Stimulated activated CD4-positive, alpha-beta T cell treated with anti-CD3 and anti-CD28 coated beads, Interleukin-4, amount 100 ng/mL, for 24 hours (primary cell): Measurements from ENCODE around the gene F8.

ENCODE experiments used
- DNase-seq: peaks from one replicate; pipeline ENCODE4 v3.0.0-alpha.2; 2020

The F8 gene

GRCh38 chrX:154812341-154813101, 210.0 kb downstream of the F8 start:
- DNase-seq, result no peak

DNA sequence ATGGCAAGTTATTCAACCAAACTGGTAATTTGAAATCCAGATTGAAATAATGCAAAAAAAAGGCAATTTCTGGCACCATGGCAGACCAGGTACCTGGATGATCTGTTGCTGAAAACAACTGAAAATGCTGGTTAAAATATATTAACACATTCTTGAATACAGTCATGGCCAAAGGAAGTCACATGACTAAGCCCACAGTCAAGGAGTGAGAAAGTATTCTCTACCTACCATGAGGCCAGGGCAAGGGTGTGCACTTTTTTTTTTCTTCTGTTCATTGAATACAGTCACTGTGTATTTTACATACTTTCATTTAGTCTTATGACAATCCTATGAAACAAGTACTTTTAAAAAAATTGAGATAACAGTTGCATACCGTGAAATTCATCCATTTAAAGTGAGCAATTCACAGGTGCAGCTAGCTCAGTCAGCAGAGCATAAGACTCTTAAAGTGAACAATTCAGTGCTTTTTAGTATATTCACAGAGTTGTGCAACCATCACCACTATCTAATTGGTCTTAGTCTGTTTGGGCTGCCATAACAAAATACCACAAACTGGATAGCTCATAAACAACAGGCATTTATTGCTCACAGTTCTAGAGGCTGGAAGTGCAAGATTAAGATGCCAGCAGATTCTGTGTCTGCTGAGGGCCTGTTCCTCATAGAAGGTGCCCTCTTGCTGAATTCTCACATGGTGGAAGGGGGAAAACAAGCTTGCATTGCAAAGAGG, 212.4 kb downstream of the F8 start:
- DNase-seq, result no peak

DNA sequence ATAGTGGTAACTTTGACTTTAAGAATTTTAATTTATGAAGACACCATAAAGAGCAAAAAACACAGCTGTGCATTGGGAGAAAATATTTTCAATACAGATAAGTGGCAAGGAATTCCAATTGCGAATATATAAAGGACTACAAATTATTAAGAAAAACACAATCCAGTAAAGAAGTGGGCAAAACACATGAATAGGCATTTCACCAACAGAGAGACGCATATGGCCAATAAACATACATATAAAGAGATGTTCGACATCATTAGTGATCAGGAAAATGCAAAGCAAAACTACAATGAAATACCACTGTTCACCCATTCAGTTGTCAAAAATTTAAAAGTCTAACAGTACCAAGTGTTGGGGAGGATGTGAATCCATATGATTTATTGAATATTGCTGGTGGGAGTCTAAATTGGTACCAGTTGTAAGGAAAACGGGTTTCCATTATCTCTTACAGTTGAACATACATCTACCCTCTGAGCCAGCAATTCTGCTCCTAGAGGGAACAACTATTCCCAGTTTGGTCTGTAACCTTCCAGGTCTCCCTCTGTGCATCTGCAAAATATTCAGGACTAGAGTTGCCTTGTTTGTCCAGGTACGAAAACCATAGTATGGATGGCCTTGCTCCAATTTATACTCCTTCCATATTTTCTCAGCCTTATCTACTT, 215.6 kb downstream of the F8 start:
- no peak for DNase-seq

GRCh38 chrX:154805696-154806091, 216.8 kb downstream of the F8 start:
- no peak for DNase-seq

DNA sequence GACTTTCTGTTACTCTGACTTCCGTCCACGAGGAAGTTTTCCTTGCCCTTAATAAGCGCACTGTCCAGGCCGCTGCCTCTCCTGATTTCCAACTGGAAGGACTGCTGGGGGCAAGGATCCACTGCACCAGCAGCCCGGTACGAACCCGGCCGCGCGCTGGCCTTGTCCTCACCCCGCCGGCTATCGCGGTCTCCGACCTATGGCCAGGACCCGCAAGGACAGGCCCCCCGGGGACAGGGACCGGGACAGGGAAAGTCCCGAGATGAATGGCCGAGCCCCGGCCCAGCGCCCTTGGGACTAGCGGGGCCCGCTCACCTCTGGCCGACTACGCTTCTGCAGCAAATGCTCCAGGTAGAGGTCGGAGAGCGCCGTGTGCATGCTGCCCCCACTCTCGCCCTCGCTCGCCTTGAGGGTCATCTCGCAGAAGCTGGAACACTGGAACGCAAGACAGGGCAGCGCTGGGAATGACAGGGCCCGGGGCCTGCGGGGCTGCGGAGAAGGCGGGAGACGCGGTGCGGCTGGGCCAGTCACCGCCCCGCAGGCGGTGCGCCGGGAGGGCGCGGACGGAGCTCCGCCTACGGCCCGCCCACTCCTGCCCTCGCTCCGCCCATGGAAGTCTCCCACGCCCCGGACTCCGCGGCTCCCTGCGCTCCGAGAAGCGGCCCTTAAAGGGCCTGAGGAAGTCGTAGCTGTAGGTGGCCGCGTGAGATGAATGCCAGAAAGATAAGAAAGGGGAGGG, 217.4 kb downstream of the F8 start, which contains the start of gene MPP1:
Gene MPP1, minus strand, starts transcription at position 529 of the 739 bp plus-strand sequence. Its CDS starts 112 bp downstream, at position 417.
- DNase-seq, result peak; percentile 62

DNA sequence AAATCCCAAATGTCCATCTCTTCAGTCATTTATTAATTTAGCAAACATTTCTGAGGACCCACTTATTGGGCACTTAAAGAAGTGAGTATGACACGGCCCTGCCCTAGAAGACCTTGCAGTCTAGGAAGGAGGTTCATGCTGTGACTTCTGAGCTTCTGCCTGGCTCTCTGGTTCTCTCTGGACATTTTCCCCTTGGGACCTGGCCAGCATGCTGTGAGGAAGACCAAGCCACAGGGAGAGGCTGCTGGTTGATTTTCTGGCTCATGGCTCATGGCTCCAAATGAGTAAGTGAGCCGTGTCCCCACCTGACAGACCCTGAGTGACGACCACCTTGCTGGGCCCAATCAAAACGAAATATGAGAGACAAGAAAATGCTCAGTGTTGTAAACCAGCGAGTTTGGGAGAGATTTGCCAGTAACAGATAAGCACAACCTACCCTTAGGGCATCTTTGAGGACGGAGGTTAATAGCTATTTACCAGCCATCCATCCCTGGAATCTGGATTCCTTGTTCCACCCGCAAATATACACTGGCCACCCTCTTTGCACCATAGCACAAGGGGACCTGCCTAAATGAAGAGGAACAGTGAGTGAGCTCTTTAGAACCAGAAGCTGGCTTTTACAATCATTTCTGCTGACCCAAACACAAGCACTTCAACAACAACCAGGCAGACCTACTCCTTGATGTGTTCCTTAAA, 218.1 kb downstream of the F8 start:
- no peak for DNase-seq

GRCh38 chrX:154802947-154803346, 219.6 kb downstream of the F8 start:
- DNase-seq, result no peak

DNA sequence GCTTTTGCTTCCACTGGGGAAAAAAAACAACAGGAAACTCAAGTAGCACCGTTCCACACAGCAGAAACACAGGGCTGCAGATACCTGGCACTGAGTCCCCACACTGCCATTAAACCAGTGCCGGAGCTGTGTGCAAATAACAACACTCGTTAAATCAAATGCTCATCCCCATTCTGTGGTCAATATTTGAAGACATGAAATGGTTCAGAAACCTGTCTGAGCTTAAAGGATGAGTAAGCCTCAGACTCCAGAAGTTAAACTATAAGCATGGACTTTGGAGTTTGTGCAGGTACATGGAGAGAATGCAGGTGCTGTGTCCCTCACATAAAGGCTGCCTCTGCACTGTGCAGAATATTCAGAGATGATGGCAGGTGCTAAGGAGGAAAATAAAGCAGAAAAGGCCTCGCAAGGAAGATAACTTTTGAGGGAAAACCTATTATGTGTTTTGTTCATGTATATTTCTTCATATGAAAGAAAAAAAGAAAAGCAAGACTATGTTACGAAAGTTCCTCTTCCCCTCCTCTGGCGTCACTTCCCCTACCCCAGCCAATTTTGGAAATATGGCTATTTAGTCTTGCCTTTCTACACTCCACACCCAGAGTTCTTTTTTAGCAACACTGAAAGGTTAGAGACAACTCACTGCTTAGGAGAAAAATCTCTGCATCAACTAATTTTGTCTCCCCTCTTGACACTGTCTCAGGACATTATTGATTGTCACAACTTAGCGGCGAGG, 221.9 kb downstream of the F8 start:
- no peak for DNase-seq

GRCh38 chrX:154799556-154800348, 222.8 kb downstream of the F8 start:
- no peak for DNase-seq

DNA sequence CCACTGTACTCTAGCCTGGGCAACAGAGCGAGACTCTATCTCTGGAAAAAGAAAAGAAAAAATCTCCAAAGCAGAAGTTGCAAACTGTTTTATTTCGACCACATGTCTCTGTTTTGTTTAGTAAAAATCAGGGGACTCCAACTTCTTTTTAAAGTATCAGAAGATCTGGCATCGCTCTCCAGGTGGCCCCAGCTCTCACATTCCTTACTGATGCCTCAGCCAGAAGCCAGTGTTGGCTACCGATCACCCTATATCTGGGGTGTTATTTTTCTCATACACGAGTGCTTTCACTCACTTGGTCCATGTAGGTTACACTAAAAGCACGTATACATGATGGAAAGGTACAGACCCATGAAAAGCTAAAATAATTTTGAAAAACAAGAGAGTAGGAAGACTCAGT, 225.5 kb downstream of the F8 start:
- DNase-seq, result no peak

DNA sequence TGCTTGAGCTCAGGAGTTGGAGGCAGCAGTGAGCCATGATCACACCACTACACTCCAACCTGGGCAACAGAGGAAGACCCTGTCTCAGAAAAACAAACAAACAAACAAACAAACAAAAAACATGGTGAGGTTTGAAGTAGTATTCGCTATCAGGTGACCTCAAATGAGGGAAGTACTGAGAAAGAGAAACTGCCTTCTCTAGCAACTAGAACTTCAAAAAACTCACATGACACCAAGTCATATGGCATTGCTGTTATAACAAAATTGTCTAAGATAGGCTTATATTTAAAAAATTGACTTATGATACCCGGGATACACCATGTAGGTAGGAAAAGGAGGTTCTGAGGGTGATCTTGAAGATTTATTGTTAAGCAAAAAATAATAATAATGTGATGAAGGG, 227.5 kb downstream of the F8 start:
- no peak for DNase-seq

DNA sequence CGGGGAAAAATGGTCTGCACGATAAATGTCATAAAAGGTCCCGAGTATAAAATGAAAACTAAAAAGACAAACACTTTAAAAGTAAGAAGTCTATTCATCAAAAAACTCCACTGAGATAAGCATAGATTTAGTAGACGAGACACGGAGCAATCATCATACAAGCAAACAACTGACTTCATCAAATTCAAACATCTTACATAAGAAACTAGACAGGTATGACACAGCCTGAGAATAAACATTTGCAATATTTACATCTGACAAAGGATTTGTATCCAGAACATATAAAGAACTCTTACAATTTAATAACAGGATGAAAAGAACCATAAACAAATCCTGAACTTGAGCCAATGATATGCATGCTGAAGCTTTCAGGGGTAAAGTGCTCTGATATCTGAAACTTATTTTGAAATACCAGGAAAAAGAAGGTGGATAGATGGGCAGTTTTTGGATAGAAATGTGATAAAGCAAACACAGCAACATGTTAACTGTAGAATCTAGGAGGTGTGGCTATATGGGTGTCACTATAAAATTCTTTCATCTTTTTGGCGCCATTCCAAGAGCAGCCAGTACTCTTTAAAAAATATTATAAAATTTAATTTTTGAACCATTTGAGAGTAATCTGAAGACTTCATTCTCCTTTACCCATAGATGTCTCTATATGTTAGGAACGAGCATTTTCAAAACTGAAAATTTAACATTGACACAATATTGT, 229.3 kb downstream of the F8 start:
- DNase-seq, result no peak

DNA sequence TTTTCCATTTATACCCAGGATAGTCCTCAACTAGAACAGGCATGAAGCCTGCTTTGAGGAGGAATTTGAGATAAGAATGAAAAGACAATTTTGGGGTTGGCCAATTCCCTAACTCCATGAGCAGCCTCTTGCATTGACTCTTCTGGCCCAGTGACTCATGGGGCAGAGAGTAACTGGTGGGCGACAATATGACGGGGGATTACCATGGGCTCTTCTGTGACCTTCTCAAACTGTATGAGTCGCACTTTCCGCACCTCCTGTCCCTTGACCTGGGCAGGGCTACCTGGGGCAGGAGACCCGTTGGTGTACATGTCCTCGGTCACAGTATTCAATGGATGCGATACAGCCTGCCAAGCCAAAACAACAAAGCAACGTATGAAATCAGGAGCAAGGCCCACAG, 230.6 kb downstream of the F8 start:
- DNase-seq, result no peak

GRCh38 chrX:154791467-154791866, 231.1 kb downstream of the F8 start:
- no peak for DNase-seq
